OCI-LY3 (cell line): Measurements from ENCODE around the gene PTPRD.

Source experiments
- H2AFZ ChIP-seq: fragments of 200-600, 300-600 bp; shearing (Covaris generic); 2 replicates; pipeline ENCODE4 v1.6.0; 2014; ENCODE audit warnings: antibody characterized with exemption, low read depth, low read length
- H3K27ac ChIP-seq: fragments of 200-600, 300-600 bp; sonication (generic); 2 replicates; pipeline ENCODE4 v1.5.1; 2014; ENCODE audit warnings: mild to moderate bottlenecking, low read length, moderate library complexity, mixed read lengths
- H3K27me3 ChIP-seq: fragments of 200-600, 300-600 bp; sonication (generic); 2 replicates; pipeline ENCODE4 v1.6.1; 2014; ENCODE audit warnings: low read depth, low read length, mixed read lengths
- H3K36me3 ChIP-seq: fragments of 200-600, 300-600 bp; sonication (generic); replicated peaks from 2 replicates; pipeline ENCODE3; 2014; ENCODE audit warnings: low read depth, low read length, mixed read lengths
- H3K4me1 ChIP-seq: fragments of 300-600, 200-600 bp; sonication (generic); 2 replicates; pipeline ENCODE4 v1.6.1; 2014; ENCODE audit warnings: low read length, mixed read lengths
- H3K4me2 ChIP-seq: fragments of 200-600, 300-600 bp; sonication (generic); 2 replicates; pipeline ENCODE4 v1.6.1; 2014; ENCODE audit warnings: low read length, mixed read lengths
- H3K4me3 ChIP-seq: fragments of 300-600, 200-600 bp; sonication (generic); 2 replicates; pipeline ENCODE4 v1.5.1; 2014; ENCODE audit warnings: antibody characterized with exemption, mild to moderate bottlenecking, low read length, moderate library complexity
- H3K79me2 ChIP-seq: fragments of 300-600, 200-600 bp; shearing (Covaris generic); 2 replicates; pipeline ENCODE4 v1.6.1; 2014; ENCODE audit warnings: mild to moderate bottlenecking, low read length, mixed read lengths
- H3K9ac ChIP-seq: fragments of 300-600, 200-600 bp; shearing (Covaris generic); 2 replicates; pipeline ENCODE4 v1.6.0; 2014; ENCODE audit warnings: mild to moderate bottlenecking, low read length, moderate library complexity
- H3K9me3 ChIP-seq: fragments of 200-600, 300-600 bp; shearing (Covaris generic); 2 replicates; pipeline ENCODE4 v1.6.1; 2014; ENCODE audit warnings: low read length, mixed read lengths; ENCODE audit not compliant: insufficient read depth
- H4K20me1 ChIP-seq: fragments of 200-600, 300-600 bp; sonication (generic); 2 replicates; pipeline ENCODE4 v1.6.1; 2016; ENCODE audit warnings: low read length, mixed read lengths; ENCODE audit not compliant: insufficient read depth
- EZH2phosphoT487 ChIP-seq: fragments of 200-600 bp; shearing (Covaris generic); IDR thresholded peaks from 2 replicates; pipeline ENCODE4 v1.6.1; 2018; ENCODE audit warnings: antibody characterized with exemption, mixed run types, low read depth
- TF ChIP-seq, protein P1 (sequence below): fragments of 200-600, 300-600 bp; sonication (generic); IDR thresholded peaks from 2 replicates; pipeline ENCODE4 v1.5.1; 2014; ENCODE audit warnings: antibody characterized with exemption, low read length, low read depth

The PTPRD gene

DNA sequence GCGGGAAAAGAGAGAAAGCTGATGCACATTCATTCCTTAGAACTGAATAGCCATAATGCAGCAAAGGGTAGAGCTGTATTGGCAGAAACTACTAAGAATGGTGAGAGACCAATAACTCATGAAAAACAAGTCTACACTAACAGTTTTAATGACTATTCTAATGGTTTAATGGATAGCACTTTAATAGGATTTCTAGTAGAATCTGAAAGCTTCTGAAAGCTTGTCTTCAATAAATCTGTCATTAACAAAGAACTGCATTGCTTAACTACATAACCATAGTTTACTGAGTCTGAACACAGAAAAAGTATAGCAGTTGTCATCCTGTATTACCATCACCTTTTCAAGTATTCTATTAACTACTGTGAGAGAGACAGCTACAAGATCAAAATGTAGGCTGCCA is 2195.5 kb downstream of the PTPRD start:
- no peak for TF ChIP-seq EZH2phosphoT487
- TF ChIP-seq, protein P1, sequence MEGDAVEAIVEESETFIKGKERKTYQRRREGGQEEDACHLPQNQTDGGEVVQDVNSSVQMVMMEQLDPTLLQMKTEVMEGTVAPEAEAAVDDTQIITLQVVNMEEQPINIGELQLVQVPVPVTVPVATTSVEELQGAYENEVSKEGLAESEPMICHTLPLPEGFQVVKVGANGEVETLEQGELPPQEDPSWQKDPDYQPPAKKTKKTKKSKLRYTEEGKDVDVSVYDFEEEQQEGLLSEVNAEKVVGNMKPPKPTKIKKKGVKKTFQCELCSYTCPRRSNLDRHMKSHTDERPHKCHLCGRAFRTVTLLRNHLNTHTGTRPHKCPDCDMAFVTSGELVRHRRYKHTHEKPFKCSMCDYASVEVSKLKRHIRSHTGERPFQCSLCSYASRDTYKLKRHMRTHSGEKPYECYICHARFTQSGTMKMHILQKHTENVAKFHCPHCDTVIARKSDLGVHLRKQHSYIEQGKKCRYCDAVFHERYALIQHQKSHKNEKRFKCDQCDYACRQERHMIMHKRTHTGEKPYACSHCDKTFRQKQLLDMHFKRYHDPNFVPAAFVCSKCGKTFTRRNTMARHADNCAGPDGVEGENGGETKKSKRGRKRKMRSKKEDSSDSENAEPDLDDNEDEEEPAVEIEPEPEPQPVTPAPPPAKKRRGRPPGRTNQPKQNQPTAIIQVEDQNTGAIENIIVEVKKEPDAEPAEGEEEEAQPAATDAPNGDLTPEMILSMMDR: no peak
- Histone ChIP-seq H2AFZ (no peak overlapping the region), H3K4me3 (no peak overlapping the region)

DNA sequence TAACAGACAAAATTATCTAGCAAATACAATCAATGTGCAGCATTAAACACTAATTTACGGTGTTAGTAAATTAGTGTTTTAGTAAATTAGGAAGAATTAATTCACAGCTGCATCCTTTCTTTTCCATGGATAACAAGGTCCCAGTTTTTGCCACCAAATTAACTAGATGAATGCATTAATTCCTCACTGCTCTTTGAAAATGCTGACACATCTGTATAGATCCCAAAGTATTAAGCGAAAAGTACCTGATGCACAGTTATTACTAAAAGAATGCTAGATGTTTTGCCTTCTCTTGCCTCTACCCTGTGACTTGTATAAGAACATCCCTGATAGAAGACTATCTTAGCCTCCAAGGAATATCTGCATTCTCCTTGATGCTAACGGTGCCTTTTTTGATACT is 2200.5 kb downstream of the PTPRD start:
- H3K4me2 ChIP-seq: no peak overlapping the region
- H3K36me3 ChIP-seq: no peaks in the 10 kb centered on the region
- no peaks in the 10 kb centered on the region for H3K27me3 ChIP-seq
- no peaks in the 10 kb centered on the region for H3K9me3 ChIP-seq
- H3K9ac ChIP-seq: no peak overlapping the region
- H3K4me3 ChIP-seq: no peak overlapping the region
- no peak overlapping the region for H2AFZ ChIP-seq
- no peak overlapping the region for H3K27ac ChIP-seq
- H4K20me1 ChIP-seq: no peaks in the 10 kb centered on the region
- H3K79me2 ChIP-seq: no peaks in the 10 kb centered on the region
- no peaks in the 10 kb centered on the region for H3K4me1 ChIP-seq
- TF ChIP-seq, protein P1: no peak
- TF ChIP-seq EZH2phosphoT487: no peak

More for the DNA sequence above, 2195.5 kb downstream of the PTPRD start:
- no peaks in the 10 kb centered on the region for H3K36me3 ChIP-seq
- H4K20me1 ChIP-seq: no peaks in the 10 kb centered on the region
- H3K27me3 ChIP-seq: no peaks in the 10 kb centered on the region
- H3K9ac ChIP-seq: no peak overlapping the region
- no peaks in the 10 kb centered on the region for H3K79me2 ChIP-seq
- H3K4me1 ChIP-seq: no peaks in the 10 kb centered on the region
- no peak overlapping the region for H3K4me2 ChIP-seq
- no peaks in the 10 kb centered on the region for H3K9me3 ChIP-seq
- H3K27ac ChIP-seq: no peak overlapping the region

DNA sequence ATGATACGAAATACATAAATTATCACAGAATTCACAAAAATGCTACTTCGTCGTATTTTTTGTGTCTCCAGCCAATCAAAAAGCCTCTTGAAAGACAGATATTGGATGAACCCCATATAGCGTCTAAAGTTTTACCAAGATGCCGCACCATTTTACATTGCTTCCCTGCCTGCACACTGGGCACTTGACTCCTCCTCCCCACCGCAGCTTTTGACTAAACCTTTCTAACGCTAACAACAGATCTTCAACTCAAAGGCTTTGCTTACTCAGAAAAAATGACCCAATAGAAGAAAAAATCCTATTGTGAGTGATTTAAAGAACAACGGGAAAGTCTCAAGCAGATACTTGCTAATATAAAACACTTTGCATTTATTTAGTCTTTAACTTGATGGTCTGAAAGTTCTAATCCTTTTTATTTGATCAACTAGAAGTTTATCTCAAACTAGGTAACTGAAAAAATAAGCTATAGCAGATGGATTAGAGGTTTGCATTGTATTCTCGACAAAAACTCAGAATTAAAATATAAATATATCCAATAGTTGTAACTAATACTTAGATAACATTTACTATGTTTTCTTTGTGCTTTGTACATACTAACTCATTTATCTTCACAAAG is 2204.1 kb downstream of the PTPRD start:
- H4K20me1 ChIP-seq: no peaks in the 10 kb centered on the region
- no peak overlapping the region for H3K4me3 ChIP-seq
- no peaks in the 10 kb centered on the region for H3K79me2 ChIP-seq
- no peak overlapping the region for H3K4me2 ChIP-seq
- no peak overlapping the region for H3K27ac ChIP-seq
- no peaks in the 10 kb centered on the region for H3K4me1 ChIP-seq
- no peaks in the 10 kb centered on the region for H3K36me3 ChIP-seq
- no peak overlapping the region for H3K9ac ChIP-seq
- no peaks in the 10 kb centered on the region for H3K9me3 ChIP-seq
- no peak overlapping the region for H2AFZ ChIP-seq
- TF ChIP-seq, protein P1: no peak
- TF ChIP-seq EZH2phosphoT487: no peak
- H3K27me3 ChIP-seq: no peaks in the 10 kb centered on the region

DNA sequence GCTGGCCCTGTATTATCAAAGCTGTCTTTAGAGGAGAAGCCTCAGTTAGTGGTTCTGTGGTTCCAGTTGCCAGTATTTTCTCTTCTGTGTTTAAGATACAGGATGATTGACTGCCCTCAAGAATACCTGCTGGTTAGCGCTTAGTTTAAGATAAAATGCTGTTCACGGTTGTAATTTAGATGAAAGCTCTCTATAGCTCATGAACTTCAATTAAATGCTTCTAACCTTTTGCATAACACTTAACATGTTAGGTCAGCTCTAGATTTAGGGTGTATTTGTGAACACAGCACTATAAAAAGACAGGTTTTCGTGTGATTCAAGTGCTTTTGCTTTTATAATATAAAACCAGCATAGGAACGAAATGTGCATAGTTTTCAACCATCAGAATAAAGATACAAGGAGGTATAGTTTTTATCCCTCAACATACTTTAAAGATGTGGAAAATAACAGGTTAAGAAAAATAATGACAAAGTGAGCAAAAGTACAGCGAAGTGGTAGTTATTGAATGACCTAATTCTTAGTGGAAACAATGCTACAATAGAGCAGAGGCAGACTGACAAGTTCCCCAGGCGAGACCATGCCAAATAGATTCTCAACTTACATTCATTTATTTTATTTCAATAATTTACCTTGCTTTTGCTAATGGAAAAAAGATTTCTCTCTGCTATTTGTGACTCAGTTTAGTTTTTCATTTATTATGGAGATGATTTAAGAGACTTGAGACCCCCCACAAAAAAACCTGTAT is 2210.7 kb downstream of the PTPRD start:
- TF ChIP-seq EZH2phosphoT487: no peak
- TF ChIP-seq, protein P1: no peak
- Histone ChIP-seq H3K9ac (no peak overlapping the region), H3K4me1 (no peaks in the 10 kb centered on the region), H3K27ac (no peak overlapping the region), H3K27me3 (no peaks in the 10 kb centered on the region), H4K20me1 (no peaks in the 10 kb centered on the region), H3K9me3 (no peaks in the 10 kb centered on the region), H3K4me3 (no peak overlapping the region), H2AFZ (no peak overlapping the region), H3K79me2 (no peaks in the 10 kb centered on the region), H3K36me3 (no peaks in the 10 kb centered on the region), H3K4me2 (no peak overlapping the region)
